ENCODE measurements around the gene NDUFAF3. TPM values are rescaled to one million over a fixed set of nuclear protein-coding genes. Genes with fewer than 3 reads are reported as not detected.

The NDUFAF3 gene
- 159 TPM for total RNA-seq
- long read RNA-seq, transcript NDUFAF3-202 (5 exons, 2,012 nt): major isoform, 180 of 234 reads
- long read RNA-seq, transcript NDUFAF3-204 (5 exons, 774 nt): minor isoform, 5 of 234 reads
- long read RNA-seq, partial matches to known transcripts: 10 of 234 reads
- long read RNA-seq, other reads (novel, unspliced or antisense): 37 of 234 reads

GRCh38 chr3:49021813-49022687 lies at the start of gene NDUFAF3:
Gene NDUFAF3 (plus strand): TSS chr3:49022121. CDS start chr3:49022145, 24 bp downstream.
- Histone ChIP-seq H3K36me3 (peaks cover 40% of the 10 kb centered on the region), H3K4me1 (peaks cover 85% of the 10 kb centered on the region), H3K27ac (replicated peaks) (peak within 1 kb of the TSS; percentile 98), H3K27me3 (ENCODE audit: low read depth) (no peaks in the 10 kb centered on the region), H3K9me3 (replicated peaks) (no peaks in the 10 kb centered on the region), H3K4me3 (peak within 1 kb of the TSS; percentile 86)
- peak; percentile 94 for DNase-seq
- peak; percentile 99 for TF ChIP-seq CTCF (IDR thresholded peaks at IDR 0.05; ENCODE audit: borderline replicate concordance)
- intact Hi-C loops (cut with micrococcal nuclease): no loop called here

GRCh38 chr3:48974076-48974864 lies 47.7 kb upstream of the NDUFAF3 start:
- H3K9me3 ChIP-seq (replicated peaks): no peaks in the 10 kb centered on the region
- TF ChIP-seq CTCF (IDR thresholded peaks at IDR 0.05; ENCODE audit: borderline replicate concordance): no peak
- no peaks in the 10 kb centered on the region for H3K27me3 ChIP-seq (ENCODE audit: low read depth)
- peaks cover 97% of the 10 kb centered on the region for H3K36me3 ChIP-seq
- DNase-seq: no peak
- H3K4me3 ChIP-seq: no peak overlapping the region
- peaks cover 3% of the 10 kb centered on the region for H3K4me1 ChIP-seq
- intact Hi-C loops (cut with micrococcal nuclease): no loop called here
- H3K27ac ChIP-seq (replicated peaks): no peak overlapping the region

GRCh38 chr3:48979451-48979850 lies 42.5 kb upstream of the NDUFAF3 start:
- intact Hi-C loops (cut with micrococcal nuclease): no loop called here
- no peak for DNase-seq
- Histone ChIP-seq H3K4me1 (peaks cover 43% of the 10 kb centered on the region), H3K9me3 (replicated peaks) (no peaks in the 10 kb centered on the region), H3K27ac (replicated peaks) (peak overlapping the region; percentile 33), H3K27me3 (ENCODE audit: low read depth) (no peaks in the 10 kb centered on the region), H3K4me3 (no peak overlapping the region), H3K36me3 (peaks cover 96% of the 10 kb centered on the region)
- no peak for TF ChIP-seq CTCF (IDR thresholded peaks at IDR 0.05; ENCODE audit: borderline replicate concordance)

GRCh38 chr3:48980295-48980694 lies 41.6 kb upstream of the NDUFAF3 start:
- Histone ChIP-seq H3K27me3 (ENCODE audit: low read depth) (no peaks in the 10 kb centered on the region), H3K4me1 (peaks cover 43% of the 10 kb centered on the region), H3K4me3 (no peak overlapping the region), H3K27ac (replicated peaks) (peak overlapping the region; percentile 33), H3K9me3 (replicated peaks) (no peaks in the 10 kb centered on the region), H3K36me3 (peaks cover 96% of the 10 kb centered on the region)
- no peak for TF ChIP-seq CTCF (IDR thresholded peaks at IDR 0.05; ENCODE audit: borderline replicate concordance)
- intact Hi-C loops (cut with micrococcal nuclease): no loop called here
- no peak for DNase-seq

- DNase-seq: no peak
- Histone ChIP-seq H3K4me1 (peaks cover 43% of the 10 kb centered on the region), H3K27ac (replicated peaks) (no peak overlapping the region), H3K36me3 (peaks cover 88% of the 10 kb centered on the region), H3K4me3 (no peak overlapping the region), H3K9me3 (replicated peaks) (no peaks in the 10 kb centered on the region), H3K27me3 (ENCODE audit: low read depth) (no peaks in the 10 kb centered on the region)
- intact Hi-C loops (cut with micrococcal nuclease): no loop called here
- no peak for TF ChIP-seq CTCF (IDR thresholded peaks at IDR 0.05; ENCODE audit: borderline replicate concordance)
These were observed 39.9 kb upstream of the NDUFAF3 start for GRCh38 chr3:48982016-48982415.
